Dermis blood vessel endothelial cell (primary cell): ENCODE results near the gene CNBD2. TPM values are rescaled to one million over a fixed set of nuclear protein-coding genes. Genes with fewer than 3 reads are reported as not detected.
"Not testable (repeated sequence)": the region's sequence is repeated elsewhere in the genome, so short reads cannot be mapped to it uniquely, and the experiment has no call there.

Source experiments
- DNase-seq: peaks from one replicate; pipeline ENCODE4 v3.0.0; 2010
- total RNA-seq: library from RNA; depleted of rRNA; stranded (reverse); fragments of >200 nt; gene quantifications from 2 replicates; pipeline ENCODE4 v1.2.3, GENCODE V29; 2014

Gene CNBD2
- total RNA-seq, 1 donor from 2014 or later, result 5.3 TPM

DNA sequence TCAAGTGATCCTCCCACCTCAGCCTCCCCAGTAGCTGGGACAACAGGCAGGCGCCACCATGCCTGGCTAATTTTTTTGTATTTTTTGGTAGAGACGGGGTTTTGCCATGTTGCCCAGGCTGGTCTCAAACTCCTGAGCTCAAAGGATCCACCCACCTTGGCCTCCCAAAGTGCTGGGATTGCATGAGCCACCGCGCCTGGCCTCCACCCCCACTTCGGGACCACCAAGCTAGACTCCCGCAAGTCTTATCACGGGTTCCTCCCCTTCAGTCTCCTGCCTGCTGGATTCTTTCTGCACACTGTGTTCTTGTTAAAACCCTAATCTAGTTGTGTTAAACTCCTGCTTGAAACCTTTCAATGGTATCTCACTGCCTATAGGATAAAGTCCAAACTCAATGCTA lies 57.7 kb downstream of the CNBD2 start:
- not testable (repeated sequence) for DNase-seq

- DNase-seq, result no peak
Observed at GRCh38 chr20:36028106-36028808, 59.9 kb downstream of the CNBD2 start.

- DNase-seq, result no peak
Observed at GRCh38 chr20:36030149-36030548, 61.8 kb downstream of the CNBD2 start.

DNA sequence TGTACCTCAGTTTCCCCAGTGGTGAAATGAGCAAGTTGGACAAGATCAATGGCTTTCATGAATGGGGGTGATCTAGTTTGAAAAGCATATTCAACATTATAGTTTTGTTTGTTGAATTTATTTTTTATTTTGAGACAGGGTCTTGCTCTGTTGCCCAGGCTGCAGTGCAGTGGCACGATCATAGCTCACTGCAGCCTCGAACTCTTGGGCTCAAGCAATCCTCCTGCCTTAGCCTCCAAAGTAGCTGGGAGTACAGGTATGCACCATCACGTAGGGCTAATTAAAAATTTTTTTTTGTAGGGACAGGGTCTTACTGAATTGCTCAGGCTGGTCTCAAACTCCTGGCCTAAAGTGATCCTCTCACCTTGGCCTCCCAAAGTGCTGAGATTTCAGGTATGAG lies 63.4 kb downstream of the CNBD2 start:
- no peak for DNase-seq

GRCh38 chr20:36034875-36035274 lies 66.5 kb downstream of the CNBD2 start:
- no peak for DNase-seq

DNA sequence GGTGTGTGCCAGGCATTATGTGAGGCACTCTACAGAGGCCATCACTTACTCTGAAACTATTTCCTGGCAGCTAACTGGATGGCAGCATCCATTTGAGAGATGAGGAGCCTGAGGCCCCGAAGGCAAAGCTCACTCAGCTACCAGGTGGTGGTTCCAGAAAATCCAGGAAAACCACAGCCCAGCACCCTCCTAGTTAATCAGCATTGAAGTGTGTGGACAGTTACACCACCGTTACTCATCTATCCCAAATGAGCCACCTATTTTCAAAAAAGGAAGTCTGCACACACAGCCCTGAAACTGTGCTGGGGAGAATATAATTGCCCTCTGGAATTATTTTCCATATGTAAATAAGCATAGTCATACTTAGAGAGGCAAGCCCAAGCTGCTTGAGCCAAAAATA lies 67.4 kb downstream of the CNBD2 start:
- DNase-seq, result no peak

- DNase-seq, result no peak
Observed at GRCh38 chr20:36036688-36037087, 68.3 kb downstream of the CNBD2 start.

GRCh38 chr20:36040571-36040970 lies 72.2 kb downstream of the CNBD2 start:
- no peak for DNase-seq

- no peak for DNase-seq
Observed at GRCh38 chr20:36043441-36043840, 75.1 kb downstream of the CNBD2 start.

DNA sequence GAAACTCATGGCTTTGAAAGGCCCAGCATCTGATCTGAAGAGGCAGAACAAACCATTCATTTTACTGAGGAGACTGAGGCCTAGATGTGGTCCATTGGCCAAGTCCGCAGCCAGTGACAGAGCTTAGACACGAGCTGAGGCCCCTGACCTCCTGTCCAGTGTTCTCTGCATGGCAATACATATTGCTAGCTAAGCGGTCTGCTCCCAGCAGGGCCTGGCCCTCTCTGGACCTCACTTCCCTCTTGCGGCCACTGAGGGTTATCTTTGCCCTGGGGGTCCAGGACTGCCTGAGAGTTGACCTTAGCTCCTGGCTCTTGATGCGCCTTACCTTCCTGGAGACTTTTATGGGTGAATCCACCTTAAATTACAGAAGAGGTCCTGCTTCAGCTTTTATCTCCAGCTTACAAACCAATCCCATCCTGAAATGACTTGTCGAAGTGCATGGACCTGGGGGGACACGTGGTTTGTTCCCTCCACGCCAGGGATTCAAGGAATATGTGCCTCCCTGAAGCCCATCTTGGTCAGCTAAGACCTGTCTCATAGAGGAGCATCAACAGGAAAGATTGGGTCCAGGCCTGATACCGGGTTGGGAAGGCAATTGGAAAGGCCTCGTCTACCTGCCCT lies 75.6 kb downstream of the CNBD2 start:
- no peak for DNase-seq

DNA sequence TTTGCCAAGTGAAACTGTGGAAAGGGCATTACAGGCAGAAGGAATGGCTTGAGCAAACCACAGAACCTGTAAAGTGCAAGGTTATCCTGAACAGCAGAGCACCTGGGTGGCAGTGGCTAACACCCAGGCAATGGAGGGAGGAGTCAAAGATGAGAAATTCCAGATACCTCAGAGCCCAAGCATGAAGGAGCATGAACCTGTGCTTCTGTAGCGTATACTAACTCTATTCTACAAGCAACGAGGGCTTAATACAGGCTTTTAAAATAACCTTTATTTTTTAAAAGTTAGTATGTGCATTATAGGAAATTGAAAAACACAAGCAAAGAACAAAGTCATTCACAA lies 77.0 kb downstream of the CNBD2 start:
- no peak for DNase-seq

DNA sequence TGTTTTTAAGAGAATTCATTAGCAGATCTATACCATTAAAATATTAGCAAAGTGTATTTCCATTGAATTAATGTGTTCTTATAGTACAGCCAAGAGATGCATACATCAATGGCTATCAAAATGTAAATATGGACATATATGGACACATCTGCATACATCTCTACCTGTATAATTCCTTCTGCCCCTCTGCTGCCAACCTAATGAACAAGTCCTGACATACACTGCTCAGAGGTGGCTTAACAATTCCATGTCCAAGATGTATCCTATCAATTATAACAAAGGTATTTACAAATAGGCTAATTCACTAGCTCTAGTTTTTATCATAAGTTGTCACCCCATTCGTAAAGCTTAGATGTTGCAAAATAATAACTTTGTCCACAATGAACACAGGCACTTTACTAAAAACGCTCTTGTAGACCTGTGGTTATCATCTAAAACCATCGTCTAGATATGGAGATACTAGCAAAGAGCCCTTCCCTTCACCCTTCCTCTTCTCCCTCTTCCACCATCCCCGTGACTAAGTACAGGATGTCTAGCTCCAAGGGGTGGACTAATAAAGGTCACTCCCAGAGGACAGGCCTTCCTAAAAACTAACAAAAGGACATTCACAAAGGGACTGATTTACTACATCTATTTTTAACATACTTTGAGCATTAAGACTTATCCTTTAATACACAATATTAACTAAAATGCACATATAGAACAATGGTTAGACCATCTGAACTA lies 77.8 kb downstream of the CNBD2 start:
- DNase-seq, result not testable (repeated sequence)

DNA sequence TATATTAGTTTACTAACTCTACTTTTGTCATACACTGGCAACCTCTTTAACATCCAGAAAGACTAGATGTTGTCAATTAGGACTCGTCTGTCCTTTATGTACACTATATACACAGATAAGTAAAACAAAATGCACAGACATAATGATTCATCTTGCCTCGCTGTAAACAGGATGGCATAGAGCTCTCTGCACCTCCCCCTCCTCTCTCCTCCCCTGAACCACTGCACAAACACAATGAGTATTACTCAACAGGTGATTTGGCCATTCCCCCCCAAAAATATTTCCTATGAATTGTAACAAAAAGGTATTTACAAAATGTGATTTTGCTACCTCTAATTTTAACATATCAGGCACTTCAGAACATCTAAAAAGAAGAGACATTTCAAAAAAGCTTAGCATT lies 81.0 kb downstream of the CNBD2 start:
- peak; percentile 25 for DNase-seq

DNA sequence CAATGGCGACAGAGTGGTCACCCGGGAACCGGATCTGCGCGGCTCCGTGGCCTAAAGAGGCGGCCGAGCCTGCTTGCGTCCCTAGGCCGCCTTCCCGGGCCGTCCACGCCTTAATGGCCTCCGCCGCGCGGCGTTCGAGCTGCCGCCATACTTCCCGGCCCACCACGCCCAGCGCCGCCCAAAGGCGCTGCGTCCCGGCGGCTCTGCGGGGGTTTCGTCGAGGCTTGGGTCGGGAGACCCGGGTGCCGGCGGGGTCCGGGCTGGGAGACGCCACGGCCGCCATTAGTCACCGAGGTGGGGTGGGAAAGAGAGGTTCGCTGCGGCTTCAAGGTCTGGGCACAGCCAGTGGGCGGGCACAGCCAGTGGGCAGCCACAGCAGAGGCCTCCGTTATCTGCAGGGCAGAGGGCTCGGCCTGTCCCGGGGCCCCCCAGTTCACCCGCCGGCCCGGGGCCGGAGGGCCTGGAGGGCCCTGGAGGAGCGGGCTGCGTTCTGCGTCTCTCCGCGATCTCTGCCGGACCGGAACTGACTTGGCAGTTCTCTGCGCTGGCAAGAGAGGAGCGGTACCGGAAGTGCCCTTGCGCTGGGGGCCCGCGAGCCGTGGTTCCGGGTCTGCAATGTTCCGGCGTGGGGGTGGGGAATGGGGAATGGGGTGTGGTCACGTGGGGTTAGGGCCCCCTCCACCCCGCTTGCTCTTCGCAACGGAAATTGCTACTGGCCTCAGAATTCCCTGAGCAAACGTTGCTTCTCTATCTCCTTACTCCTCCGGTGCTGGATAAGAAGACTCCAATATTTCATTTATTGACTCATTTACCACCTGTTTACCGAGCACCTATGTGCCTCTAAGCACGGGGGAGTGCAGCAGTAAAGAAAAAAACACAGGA lies 82.3 kb downstream of the CNBD2 start:
- peak; percentile 83 for DNase-seq

GRCh38 chr20:36051318-36052116 lies 83.1 kb downstream of the CNBD2 start:
- no peak for DNase-seq

DNA sequence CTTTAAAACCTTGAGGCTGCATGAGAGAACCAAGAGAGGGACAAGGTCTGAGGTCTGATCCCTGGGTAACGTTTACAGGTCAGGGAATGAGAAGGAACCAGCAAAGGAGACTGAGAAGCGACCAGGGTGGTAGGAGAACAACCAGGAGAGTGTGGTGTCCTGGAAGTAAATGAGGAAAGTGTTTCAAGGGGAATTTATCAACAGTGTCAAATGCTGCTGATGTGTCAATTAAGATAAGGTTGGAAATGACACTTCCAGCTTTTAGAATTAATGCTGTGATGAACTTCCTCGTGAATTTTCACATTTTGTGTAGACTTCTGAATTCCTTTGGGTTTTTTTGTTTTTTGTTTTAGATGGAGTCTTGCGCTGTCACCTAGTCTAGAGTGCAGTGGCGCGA lies 83.7 kb downstream of the CNBD2 start:
- DNase-seq, result no peak

GRCh38 chr20:36053863-36054518 lies 85.6 kb downstream of the CNBD2 start:
- DNase-seq, result not testable (repeated sequence)

DNA sequence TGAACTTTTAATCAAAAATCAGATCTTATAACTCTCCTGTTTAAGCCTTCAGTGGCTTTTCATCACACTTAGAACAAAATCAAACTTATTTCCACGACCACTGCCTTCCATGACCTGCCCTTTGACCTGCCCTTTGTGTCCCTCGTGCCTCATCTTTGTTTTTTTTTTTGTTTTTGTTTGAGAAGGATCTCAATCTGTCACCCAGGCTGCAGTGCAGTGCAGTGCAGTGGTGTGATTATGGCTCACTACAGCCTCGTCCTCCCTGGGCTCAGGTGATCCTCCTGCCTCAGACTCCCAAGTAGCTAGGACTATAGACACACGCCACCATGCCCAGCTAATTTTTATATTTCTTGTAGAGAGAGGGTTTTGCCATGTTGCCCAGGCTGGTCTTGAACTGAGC lies 86.8 kb downstream of the CNBD2 start:
- DNase-seq, result no peak

GRCh38 chr20:36060676-36061075 lies 92.3 kb downstream of the CNBD2 start:
- DNase-seq, result no peak

DNA sequence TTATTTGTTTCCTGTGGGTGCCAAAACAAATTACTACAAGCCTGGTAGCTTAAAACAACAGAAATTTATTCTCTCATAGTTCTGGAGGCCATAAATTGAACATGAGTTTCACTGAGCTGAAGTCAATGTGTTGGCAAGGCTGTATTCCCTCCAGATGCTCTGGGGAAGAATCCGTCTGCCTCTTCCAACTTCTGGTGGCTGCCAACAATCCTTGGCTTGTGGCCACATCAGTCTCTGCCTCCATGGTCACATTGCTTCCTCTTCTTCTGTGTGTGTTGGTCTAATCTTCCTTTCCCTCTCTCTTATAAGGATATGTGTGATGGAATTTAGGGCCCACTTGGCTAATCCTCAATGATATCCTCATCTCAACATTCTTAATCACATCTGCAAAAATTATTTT lies 93.4 kb downstream of the CNBD2 start:
- DNase-seq, result no peak

GRCh38 chr20:36062799-36063198 lies 94.4 kb downstream of the CNBD2 start:
- no peak for DNase-seq
